GM10248 (cell line): Measurements from ENCODE around the gene SHISA5.
A peak's percentile ranks its signal among the peaks of the same experiment; 100 is the strongest.
"Not testable (repeated sequence)": the region's sequence is repeated elsewhere in the genome, so short reads cannot be mapped to it uniquely, and the experiment has no call there.

Experiments used
- CTCF ChIA-PET: fragments of 300-600 bp; sonication (Branson Sonifier 250); formaldehyde crosslinking; extraction: SDS; loops from one replicate; lab custom pipeline; 2021; ENCODE audit warnings: antibody characterized with exemption; lab: Yijun Ruan, JAX
- POLR2A ChIA-PET: fragments of 350-650 bp; sonication (Branson Sonifier 250); formaldehyde crosslinking; extraction: SDS; loops from one replicate; lab custom pipeline; 2020; ENCODE audit warnings: antibody characterized with exemption; lab: Yijun Ruan, JAX
- DNase-seq: peaks from one replicate; pipeline ENCODE4 v3.0.0; 2012; ENCODE audit errors: extremely low spot score
- TF ChIP-seq, protein P1 (sequence below): IDR thresholded peaks from 2 replicates; pipeline ENCODE4 v1.5.1; 2012; ENCODE audit warnings: mild to moderate bottlenecking, low read depth; ENCODE audit errors: extremely low read depth, missing control alignments, control extremely low read depth

SHISA5 gene, protein sequence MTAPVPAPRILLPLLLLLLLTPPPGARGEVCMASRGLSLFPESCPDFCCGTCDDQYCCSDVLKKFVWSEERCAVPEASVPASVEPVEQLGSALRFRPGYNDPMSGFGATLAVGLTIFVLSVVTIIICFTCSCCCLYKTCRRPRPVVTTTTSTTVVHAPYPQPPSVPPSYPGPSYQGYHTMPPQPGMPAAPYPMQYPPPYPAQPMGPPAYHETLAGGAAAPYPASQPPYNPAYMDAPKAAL

DNA sequence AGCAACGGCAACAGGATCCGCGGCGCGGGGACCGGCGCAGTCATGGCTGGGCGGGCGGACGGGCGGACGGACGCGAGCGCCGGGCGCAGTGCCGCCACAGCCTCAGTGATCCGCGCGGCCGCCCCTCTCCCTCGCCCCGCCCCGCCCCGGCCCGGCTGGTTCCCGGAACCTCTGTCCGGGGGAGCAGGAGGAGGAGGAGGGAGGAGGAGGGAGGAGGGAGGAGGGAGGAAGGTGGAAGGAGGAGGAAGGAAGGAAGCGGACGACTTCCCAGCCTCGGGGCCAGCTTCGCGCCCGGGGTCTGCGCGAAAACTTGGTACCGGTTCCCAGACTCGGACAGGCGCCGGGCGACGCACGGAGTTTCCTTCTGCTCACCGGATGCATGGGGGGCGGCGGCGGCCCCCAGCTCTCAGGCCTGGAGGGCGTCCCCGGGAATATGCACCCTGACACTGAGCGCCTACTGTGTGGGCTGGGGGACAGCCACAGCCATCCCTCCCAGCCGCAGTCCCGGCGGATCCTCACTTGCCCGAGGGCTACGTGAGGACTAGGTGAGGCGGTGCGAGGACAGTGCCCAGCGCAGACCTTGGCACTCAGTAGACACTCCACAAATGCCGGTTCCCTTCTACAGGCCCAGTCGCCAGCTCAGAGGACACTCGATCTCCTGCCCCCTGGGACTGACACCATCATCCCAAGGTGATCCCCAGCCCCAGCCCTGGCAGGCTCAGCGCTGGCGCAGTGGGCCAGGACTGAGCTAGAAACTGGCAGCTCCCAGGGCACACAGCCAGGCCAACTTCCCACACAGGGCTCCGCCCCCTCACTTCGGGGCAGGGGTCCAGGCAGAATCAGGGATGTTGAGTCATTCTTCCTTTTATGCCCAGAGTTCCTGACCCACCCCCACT is at the start of gene SHISA5:
TSS of gene SHISA5 (minus strand) at position 124 of the 896 bp plus-strand sequence. CDS start at position 44, 80 bp downstream.
- TF ChIP-seq, protein P1, sequence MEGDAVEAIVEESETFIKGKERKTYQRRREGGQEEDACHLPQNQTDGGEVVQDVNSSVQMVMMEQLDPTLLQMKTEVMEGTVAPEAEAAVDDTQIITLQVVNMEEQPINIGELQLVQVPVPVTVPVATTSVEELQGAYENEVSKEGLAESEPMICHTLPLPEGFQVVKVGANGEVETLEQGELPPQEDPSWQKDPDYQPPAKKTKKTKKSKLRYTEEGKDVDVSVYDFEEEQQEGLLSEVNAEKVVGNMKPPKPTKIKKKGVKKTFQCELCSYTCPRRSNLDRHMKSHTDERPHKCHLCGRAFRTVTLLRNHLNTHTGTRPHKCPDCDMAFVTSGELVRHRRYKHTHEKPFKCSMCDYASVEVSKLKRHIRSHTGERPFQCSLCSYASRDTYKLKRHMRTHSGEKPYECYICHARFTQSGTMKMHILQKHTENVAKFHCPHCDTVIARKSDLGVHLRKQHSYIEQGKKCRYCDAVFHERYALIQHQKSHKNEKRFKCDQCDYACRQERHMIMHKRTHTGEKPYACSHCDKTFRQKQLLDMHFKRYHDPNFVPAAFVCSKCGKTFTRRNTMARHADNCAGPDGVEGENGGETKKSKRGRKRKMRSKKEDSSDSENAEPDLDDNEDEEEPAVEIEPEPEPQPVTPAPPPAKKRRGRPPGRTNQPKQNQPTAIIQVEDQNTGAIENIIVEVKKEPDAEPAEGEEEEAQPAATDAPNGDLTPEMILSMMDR, result no peak
- peak; percentile 75 for DNase-seq
- ChIA-PET CTCF (interaction anchor here (1.8 kb wide), 2 partner anchors 31 to 68 kb away, joined by 6 read pairs; no protein-coding TSS in a partner anchor), POLR2A (no interaction called here)

DNA sequence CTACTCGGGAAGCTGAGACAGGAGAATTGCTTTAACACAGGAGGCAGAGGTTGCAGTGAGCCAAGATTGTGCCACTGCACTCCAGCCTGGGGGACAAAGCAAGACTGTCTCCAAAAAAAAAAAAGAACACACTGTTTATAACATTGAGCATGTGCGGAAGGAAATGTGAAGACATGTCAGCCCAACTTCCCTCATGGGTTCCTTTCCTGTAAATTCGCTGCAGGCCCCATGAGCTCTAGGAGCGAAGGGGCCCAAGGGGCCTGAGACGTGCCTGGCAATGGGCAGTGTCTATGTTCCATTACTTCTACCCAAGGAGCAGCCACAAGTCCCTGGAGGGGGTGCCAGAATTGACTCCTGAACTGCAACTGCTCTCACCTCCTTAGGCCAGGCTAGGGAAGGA is 49.4 kb upstream of the SHISA5 start:
- TF ChIP-seq, protein P1, result no peak
- CTCF ChIA-PET, result interaction anchor here (1.1 to 2.7 kb wide), 9 partner anchors 11 to 153 kb away, joined by 3 to 13 read pairs (median 4); partner anchors contain the start of gene ATRIP
- POLR2A ChIA-PET, result no interaction called here
- no peak for DNase-seq

DNA sequence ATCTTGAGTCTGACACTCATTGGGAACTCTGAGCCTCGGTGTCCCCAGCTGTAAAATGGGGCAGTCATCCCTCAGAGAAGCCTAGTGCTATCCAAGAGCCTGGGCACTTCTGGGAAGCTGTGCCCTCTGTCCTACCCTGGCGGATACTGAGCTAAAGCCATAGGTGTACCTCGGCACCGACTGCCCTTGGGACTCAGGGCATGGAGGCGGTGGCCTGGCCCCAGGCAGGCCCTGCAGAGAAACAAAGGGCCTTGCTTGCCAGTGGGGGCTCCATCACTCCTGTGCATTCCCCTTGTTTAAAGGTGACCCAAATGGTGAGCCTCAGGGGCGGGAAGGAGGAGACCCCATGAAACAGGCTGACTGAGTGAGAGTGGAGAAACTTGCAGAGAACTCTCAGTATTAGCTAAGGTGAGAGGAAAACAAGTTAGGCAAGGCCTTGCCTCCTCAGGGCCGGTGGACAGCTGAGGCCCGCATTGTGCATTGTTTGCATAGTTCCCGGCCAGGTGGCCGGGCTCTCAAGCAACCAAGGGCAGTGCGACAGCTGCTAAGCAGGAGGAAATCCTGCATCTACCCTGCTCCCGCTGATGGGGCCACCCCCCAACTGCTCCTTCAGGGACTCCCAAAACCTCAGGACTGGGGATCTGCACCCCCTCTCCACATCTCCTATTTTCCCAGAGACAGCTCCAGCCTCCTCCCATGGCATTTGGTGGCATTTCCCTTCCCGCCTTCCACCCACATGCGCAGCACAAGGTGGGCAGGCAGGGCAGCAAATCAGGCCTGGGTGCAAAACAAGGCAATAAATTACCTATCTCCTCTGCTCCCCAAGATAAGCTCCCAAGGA is 48.4 kb upstream of the SHISA5 start:
- CTCF ChIA-PET, result interaction anchor here (1.0 to 4.1 kb wide), 11 partner anchors 21 to 319 kb away, joined by 3 to 36 read pairs (median 4); partner anchors contain the start of gene ATRIP
- TF ChIP-seq, protein P1, result no peak
- POLR2A ChIA-PET, result no interaction called here
- no peak for DNase-seq

DNA sequence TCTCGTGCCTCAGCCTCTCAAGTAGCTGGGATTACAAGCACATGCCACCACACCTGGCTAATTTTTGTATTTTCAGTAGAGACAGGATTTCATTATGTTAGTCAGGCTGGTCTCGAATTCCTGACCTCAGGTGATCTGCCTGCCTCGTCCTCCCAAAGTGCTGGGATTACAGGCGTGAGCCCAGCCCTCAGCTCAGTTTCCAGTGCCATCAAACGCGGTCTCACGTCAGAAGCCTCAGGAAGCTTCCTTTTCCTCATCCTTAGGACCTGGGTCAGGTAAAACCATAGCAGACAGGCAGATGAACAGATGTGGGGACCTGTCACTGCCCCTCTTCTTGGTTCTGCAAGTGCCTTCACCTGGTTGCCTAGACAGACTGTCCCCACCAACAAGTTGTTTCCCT is 47.7 kb upstream of the SHISA5 start:
- DNase-seq, POLR2A ChIA-PET: not testable (repeated sequence)
- CTCF ChIA-PET, result interaction anchor here (1.0 to 4.1 kb wide), 7 partner anchors 8 to 151 kb away, joined by 3 to 36 read pairs (median 4); partner anchors contain the start of gene ATRIP

DNA sequence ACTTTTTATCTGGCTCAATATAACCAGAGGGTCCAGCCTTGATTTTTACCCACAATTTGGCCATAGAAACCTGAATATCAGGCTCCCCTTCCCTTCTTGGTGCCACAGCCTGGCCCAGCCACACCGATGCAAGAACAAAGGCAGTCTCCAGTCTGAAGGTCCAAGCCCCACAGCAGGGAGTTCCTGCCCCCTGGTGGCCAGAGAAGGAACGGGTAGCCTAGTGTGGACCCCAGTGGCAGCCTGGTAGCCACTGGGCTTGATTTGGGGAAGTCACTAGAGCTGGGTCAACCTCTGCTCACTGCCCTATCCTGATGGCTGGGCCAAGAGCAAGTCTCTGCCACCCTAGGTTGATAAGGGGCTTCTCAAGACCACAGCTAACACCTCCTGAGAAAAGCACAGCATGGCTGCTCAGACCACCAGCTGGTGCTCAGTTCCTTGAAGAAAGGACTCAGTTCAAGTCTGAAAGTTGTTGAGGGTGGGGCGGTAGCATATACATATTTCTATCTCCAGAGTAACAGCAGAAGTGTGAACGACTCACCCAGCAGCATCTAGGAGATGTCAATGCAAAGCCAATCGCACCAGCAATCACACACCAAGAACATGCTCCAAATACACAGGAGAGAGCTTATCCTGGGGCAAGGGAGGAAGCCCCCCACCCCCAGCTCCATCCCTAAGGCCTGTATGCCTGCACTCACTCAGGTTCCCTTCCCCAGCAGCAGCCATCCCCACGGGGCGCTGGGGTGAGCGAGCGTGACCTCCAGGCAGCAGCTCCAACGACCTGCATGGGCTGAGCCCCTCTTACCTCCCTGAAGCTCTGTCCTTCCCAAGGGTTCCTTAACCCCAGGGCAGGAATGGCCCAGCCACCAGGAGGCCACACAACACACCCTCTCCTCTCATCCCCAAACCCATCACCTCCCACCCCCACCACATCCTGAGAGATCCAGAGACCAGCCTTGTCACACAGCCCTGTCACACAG is 45.0 kb upstream of the SHISA5 start:
- DNase-seq, result peak; percentile 79
- TF ChIP-seq, protein P1, result peak; percentile 83
- ChIA-PET POLR2A (interaction anchor here (0.7 kb wide), 1 partner anchor 789 kb away, joined by 3 read pairs; no protein-coding TSS in a partner anchor), CTCF (interaction anchor here (0.7 to 4.4 kb wide), 37 partner anchors 8 to 354 kb away, joined by 3 to 36 read pairs (median 4); partner anchors contain the start of genes ATRIP, CCDC51, PFKFB4 and SLC26A6)

DNA sequence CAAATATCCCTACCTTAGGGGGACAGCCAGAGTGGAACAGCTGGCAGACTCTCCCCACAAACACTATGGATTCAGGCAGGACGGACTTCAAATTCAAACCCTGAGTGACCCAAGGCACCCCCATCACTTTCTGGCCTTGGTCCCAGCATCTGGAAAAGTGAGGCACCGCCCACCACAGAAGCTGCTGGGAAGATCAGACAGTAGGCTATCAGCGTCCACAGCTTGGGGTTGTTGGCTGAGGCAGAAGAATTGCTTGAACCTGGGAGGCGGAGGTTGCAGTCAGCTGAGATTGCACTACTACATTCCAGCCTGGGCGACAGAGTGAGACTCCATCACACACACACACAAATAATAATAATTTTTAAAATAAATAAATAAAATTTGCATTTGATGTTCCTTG is 44.2 kb upstream of the SHISA5 start:
- ChIA-PET CTCF (interaction anchor here (0.7 to 4.4 kb wide), 15 partner anchors 8 to 318 kb away, joined by 3 to 36 read pairs (median 7); partner anchors contain the start of gene PFKFB4), POLR2A (no interaction called here)
- DNase-seq, result no peak
- TF ChIP-seq, protein P1, result no peak
